Endothelial cell (in vitro differentiated cells): ENCODE results near the gene TADA3. TPM values are rescaled to one million over a fixed set of nuclear protein-coding genes. Genes with fewer than 3 reads are reported as not detected.

Source experiments
- DNase-seq: peaks from one replicate; pipeline ENCODE4 v3.0.0; 2021; ENCODE audit warnings: low spot score
- H3K27ac Mint-ChIP-seq: one replicate; pipeline ENCODE4 v1.8.0; 2021; ENCODE audit warnings: mixed read lengths, inconsistent platforms; ENCODE audit not compliant: unreplicated experiment
- H3K27me3 Mint-ChIP-seq: one replicate; pipeline ENCODE4 v1.8.0; 2021; ENCODE audit warnings: mild to moderate bottlenecking, moderate library complexity, mixed read lengths, inconsistent platforms; ENCODE audit not compliant: unreplicated experiment
- H3K36me3 Mint-ChIP-seq: one replicate; pipeline ENCODE4 v1.8.0; 2021; ENCODE audit warnings: mild to moderate bottlenecking, low read depth, mixed read lengths, inconsistent platforms; ENCODE audit not compliant: unreplicated experiment
- H3K4me1 Mint-ChIP-seq: one replicate; pipeline ENCODE4 v1.8.0; 2021; ENCODE audit warnings: mild to moderate bottlenecking, mixed read lengths, inconsistent platforms; ENCODE audit not compliant: unreplicated experiment
- H3K4me3 Mint-ChIP-seq: one replicate; pipeline ENCODE4 v1.8.0; 2021; ENCODE audit warnings: mild to moderate bottlenecking, mixed read lengths, inconsistent platforms; ENCODE audit not compliant: unreplicated experiment
- H3K9me3 Mint-ChIP-seq: one replicate; pipeline ENCODE4 v1.8.0; 2021; ENCODE audit warnings: mixed read lengths, inconsistent platforms; ENCODE audit not compliant: unreplicated experiment
- total RNA-seq: library from RNA; stranded (reverse); fragmentation: NEBNext Ultra II Directional; extraction: Animal tissue kit (Norgen Biotek cat#: 25700); gene quantifications from one replicate; pipeline ENCODE4 v1.2.1, GENCODE V29; 2021; ENCODE audit not compliant: unreplicated experiment
- TF ChIP-seq, protein P1 (sequence below): fragments of 200-600 bp; sonication (generic); IDR thresholded peaks from one replicate; pipeline ENCODE4 v1.5.0; 2021; ENCODE audit warnings: antibody characterized with exemption; ENCODE audit not compliant: unreplicated experiment

The TADA3 gene
- total RNA-seq, 1 donor from 2014 or later: 35.4 TPM

- DNase-seq: no peak
- Mint-ChIP-seq H3K4me3 (peak overlapping the region; percentile 72), H3K27me3 (peaks cover 13% of the 10 kb centered on the region), H3K36me3 (peaks cover 21% of the 10 kb centered on the region), H3K9me3 (no peaks in the 10 kb centered on the region), H3K4me1 (peaks cover 21% of the 10 kb centered on the region), H3K27ac (peak overlapping the region; percentile 11)
- TF ChIP-seq, protein P1, sequence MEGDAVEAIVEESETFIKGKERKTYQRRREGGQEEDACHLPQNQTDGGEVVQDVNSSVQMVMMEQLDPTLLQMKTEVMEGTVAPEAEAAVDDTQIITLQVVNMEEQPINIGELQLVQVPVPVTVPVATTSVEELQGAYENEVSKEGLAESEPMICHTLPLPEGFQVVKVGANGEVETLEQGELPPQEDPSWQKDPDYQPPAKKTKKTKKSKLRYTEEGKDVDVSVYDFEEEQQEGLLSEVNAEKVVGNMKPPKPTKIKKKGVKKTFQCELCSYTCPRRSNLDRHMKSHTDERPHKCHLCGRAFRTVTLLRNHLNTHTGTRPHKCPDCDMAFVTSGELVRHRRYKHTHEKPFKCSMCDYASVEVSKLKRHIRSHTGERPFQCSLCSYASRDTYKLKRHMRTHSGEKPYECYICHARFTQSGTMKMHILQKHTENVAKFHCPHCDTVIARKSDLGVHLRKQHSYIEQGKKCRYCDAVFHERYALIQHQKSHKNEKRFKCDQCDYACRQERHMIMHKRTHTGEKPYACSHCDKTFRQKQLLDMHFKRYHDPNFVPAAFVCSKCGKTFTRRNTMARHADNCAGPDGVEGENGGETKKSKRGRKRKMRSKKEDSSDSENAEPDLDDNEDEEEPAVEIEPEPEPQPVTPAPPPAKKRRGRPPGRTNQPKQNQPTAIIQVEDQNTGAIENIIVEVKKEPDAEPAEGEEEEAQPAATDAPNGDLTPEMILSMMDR: no peak
Observed at GRCh38 chr3:9810433-9810770, 18.1 kb upstream of the TADA3 start.

GRCh38 chr3:9809615-9810432 is 17.6 kb upstream of the TADA3 start, which contains the start of gene TTLL3:
Gene TTLL3, plus strand, starts transcription at chr3:9810262. Its CDS starts 400 bp downstream, at chr3:9810662.
- Mint-ChIP-seq H3K4me3 (peak within 1 kb of the TSS; percentile 84), H3K36me3 (peaks cover 27% of the 10 kb centered on the region), H3K9me3 (no peaks in the 10 kb centered on the region), H3K27ac (peak within 1 kb of the TSS; percentile 95), H3K27me3 (peaks cover 13% of the 10 kb centered on the region), H3K4me1 (peaks cover 21% of the 10 kb centered on the region)
- TF ChIP-seq, protein P1: no peak
- DNase-seq: peak; percentile 61

DNA sequence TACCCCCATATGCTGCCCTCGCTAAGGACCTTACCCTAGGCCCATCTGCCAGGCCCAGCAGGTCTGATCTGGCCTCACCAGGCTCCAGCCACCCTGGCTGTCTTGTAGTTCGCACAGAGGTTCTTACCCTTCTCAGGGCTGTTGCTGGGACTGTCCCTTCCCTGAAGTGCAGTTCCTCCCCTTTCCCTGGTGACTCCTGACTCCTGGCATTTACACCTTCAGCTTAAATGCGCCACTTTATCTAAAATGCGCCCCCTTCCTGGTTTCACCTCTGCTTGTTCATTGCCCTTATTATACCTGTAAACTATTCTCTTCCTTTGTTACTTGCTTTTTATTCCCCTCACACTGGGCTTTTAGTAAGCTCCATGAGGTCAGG is 17.0 kb upstream of the TADA3 start:
- Mint-ChIP-seq H3K4me3 (peak overlapping the region; percentile 84), H3K27me3 (peaks cover 13% of the 10 kb centered on the region), H3K9me3 (no peaks in the 10 kb centered on the region), H3K4me1 (peaks cover 21% of the 10 kb centered on the region), H3K36me3 (peaks cover 33% of the 10 kb centered on the region), H3K27ac (peak overlapping the region; percentile 95)
- TF ChIP-seq, protein P1: no peak
- no peak for DNase-seq

DNA sequence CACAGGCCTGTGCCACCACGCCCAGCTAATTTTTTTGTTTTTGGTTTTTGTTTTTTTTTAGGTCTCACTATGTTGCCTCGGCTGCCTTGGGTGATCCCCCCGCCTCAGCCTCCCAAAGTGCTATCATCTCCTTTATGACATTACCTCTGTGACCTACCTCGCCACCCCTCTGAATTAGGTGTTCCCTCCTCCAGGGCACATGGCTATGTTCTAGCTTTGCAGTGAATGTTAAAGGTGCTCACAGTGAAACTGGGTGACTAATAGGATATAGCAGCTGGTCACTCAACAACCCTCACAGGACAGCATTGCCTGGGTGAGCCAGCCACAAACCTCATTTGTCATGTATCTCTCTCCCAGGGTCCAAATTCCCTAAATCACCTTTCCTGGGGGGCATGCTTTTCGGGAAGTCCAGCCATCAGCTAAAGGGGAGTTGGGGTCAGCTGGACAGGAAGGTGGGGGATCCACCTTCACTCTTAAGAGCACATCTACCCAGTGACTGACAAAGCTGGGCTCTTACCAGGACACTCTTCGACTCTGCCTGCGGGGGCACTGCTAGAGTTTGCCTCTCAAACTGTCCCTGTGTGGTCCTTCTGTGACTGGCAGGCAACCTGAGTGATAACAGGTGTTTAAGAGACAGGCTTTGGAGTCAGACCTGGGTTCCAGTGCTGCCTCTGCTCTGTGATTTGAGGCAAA is 16.2 kb upstream of the TADA3 start:
- H3K27me3 Mint-ChIP-seq: peaks cover 13% of the 10 kb centered on the region
- peak; percentile 27 for DNase-seq
- H3K4me1 Mint-ChIP-seq: peaks cover 21% of the 10 kb centered on the region
- TF ChIP-seq, protein P1: no peak
- no peaks in the 10 kb centered on the region for H3K9me3 Mint-ChIP-seq
- peak overlapping the region; percentile 95 for H3K27ac Mint-ChIP-seq
- peaks cover 40% of the 10 kb centered on the region for H3K36me3 Mint-ChIP-seq
- no peak overlapping the region for H3K4me3 Mint-ChIP-seq

DNA sequence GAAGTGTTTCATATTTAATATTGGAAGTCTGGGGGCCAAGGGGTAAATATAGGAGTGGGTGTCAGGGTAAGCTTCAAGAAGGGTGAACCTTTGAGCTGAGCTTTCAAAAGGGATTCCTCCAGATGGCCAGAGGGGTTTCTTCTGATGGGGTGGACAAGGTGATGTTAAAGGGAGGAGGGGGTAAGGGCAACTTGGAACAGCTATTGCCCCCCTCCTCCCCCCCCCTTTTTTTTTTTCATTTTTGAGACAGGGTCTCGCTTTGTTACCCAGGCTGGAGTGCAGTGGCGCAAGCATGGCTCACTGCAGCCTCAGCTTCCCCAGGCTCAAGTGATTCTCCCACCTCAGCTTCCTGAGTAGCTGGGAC is 15.7 kb upstream of the TADA3 start:
- TF ChIP-seq, protein P1: no peak
- Mint-ChIP-seq H3K4me1 (peaks cover 21% of the 10 kb centered on the region), H3K27me3 (peaks cover 13% of the 10 kb centered on the region), H3K4me3 (no peak overlapping the region), H3K27ac (no peak overlapping the region), H3K36me3 (peaks cover 46% of the 10 kb centered on the region), H3K9me3 (no peaks in the 10 kb centered on the region)
- no peak for DNase-seq
